BJ (cell line): ENCODE data around the gene PXDN. TPM values are rescaled to one million over a fixed set of nuclear protein-coding genes. Genes with fewer than 3 reads are reported as not detected.

Experiments
- CTCF ChIA-PET: fragments of 350-600 bp; formaldehyde crosslinking; extraction: SDS; loops from one replicate; lab custom pipeline; 2021; ENCODE audit warnings: antibody characterized with exemption, inconsistent platforms; lab: Yijun Ruan, JAX
- POLR2A ChIA-PET: fragments of 300-600 bp; sonication (Branson Sonifier 250); formaldehyde crosslinking; extraction: SDS; loops from one replicate; lab custom pipeline; 2021; ENCODE audit warnings: antibody characterized with exemption; lab: Charles Lee
- DNase-seq: peaks from one replicate; pipeline ENCODE4 v3.0.0-alpha.2; 2011; ENCODE audit warnings: low read depth
- H3K27me3 ChIP-seq: 2 replicates; pipeline ENCODE4 v1.6.0; 2011; ENCODE audit warnings: low read length; ENCODE audit not compliant: control insufficient read depth, insufficient read depth
- H3K36me3 ChIP-seq: 2 replicates; pipeline ENCODE4 v1.5.1; 2011; ENCODE audit warnings: low read length; ENCODE audit not compliant: control insufficient read depth, insufficient read depth
- H3K4me3 ChIP-seq: 2 replicates; pipeline ENCODE4 v1.5.1; 2011; ENCODE audit warnings: low read depth, mild to moderate bottlenecking, control low read depth, low read length
- CTCF ChIP-seq: IDR thresholded peaks from 2 replicates; pipeline ENCODE4 v1.5.1; 2011; ENCODE audit warnings: low read depth, mild to moderate bottlenecking, control low read depth, inconsistent platforms, low read length, moderate library complexity; ENCODE audit not compliant: insufficient read depth
- polyA plus RNA-seq: library from polyadenylated mRNA; depleted of rRNA; stranded (reverse); fragments of >200 nt; gene quantifications from 2 replicates; pipeline ENCODE4 v1.2.3, GENCODE V29; 2011

The PXDN gene
- polyA plus RNA-seq, 1 experiment = 212 TPM

DNA sequence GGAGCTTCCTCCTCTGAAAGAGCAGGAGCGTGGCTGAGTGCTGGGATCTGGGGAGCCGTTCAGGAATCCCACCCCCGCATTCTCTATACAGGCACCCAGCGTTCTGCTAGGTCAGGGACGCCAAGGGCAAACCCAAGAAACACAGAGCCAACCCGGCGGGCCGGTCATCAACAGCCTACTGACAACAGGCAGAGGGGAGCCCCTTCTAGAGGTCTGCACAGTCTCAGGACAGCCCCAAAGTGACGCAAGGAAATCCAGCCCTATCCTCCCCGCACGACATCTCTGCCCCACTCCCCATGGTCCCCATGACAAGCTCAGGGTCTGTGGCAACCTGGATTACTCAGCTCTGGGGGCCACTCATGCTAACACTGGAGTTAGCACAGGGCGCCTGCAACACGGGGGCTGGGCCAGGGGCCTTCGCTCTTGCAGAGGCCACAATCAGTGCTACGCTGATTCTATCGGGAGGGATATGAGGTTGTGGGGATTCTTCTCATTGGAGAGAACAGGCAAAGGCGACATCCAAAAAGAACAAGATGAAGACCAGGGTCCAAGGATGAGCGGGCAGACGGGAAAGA, 81.6 kb downstream of the PXDN start:
- TF ChIP-seq CTCF = no peak
- no peak for DNase-seq
- CTCF ChIA-PET = interaction anchor here (0.6 to 1.6 kb wide), 3 partner anchors 13 to 107 kb away, joined by 3 to 4 read pairs (median 3); no protein-coding TSS in a partner anchor
- no peaks in the 10 kb centered on the region for H3K27me3 ChIP-seq
- POLR2A ChIA-PET = no interaction called here
- peaks cover 51% of the 10 kb centered on the region for H3K36me3 ChIP-seq
- no peak overlapping the region for H3K4me3 ChIP-seq

GRCh38 chr2:1661891-1662605, 82.3 kb downstream of the PXDN start:
- H3K36me3 ChIP-seq = peaks cover 51% of the 10 kb centered on the region
- H3K4me3 ChIP-seq = no peak overlapping the region
- CTCF ChIA-PET = interaction anchor here (0.7 to 1.6 kb wide), 4 partner anchors 13 to 108 kb away, joined by 3 to 4 read pairs (median 4); no protein-coding TSS in a partner anchor
- no peak for DNase-seq
- POLR2A ChIA-PET = no interaction called here
- TF ChIP-seq CTCF = no peak
- no peaks in the 10 kb centered on the region for H3K27me3 ChIP-seq

GRCh38 chr2:1660656-1661640, 83.4 kb downstream of the PXDN start:
- Histone ChIP-seq H3K36me3 (peaks cover 48% of the 10 kb centered on the region), H3K4me3 (no peak overlapping the region), H3K27me3 (no peaks in the 10 kb centered on the region)
- POLR2A ChIA-PET = no interaction called here
- no peak for DNase-seq
- CTCF ChIA-PET = interaction anchor here (1.0 to 1.6 kb wide), 4 partner anchors 14 to 107 kb away, joined by 3 to 4 read pairs (median 4); no protein-coding TSS in a partner anchor
- TF ChIP-seq CTCF = no peak

DNA sequence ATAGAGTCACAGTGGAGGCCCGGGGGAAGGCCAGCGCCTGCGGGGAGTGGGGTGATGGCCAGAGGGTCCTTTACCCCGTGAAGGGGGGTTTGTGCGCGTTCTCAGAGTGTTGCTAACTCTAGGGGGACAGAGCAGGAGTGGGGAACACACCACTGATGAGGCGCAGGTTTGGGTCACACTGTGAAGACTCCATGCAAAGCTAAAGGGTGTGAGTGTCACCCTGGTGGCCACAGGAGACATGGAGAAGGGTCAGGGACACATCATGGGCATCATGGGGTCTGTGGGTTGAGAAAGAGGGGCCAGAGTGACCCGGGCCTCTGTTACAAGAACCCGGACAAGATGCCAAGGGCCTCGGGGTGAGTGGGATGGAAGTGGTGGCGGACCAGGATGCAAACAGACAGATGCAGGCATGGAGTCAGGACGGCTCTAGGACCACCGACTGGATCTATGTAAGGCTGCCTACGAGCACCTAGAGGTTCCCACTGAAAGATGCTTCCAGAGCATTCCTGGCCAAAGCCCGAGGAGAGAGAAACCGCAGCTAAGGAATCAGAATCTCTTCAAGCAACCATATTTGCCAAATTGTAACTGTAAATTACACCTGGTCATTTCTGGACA, 84.3 kb downstream of the PXDN start:
- TF ChIP-seq CTCF = no peak

More for the DNA sequence above, 84.3 kb downstream of the PXDN start:
- POLR2A ChIA-PET = no interaction called here
- Histone ChIP-seq H3K4me3 (no peak overlapping the region), H3K36me3 (peaks cover 45% of the 10 kb centered on the region), H3K27me3 (no peaks in the 10 kb centered on the region)
- no peak for DNase-seq
- CTCF ChIA-PET = interaction anchor here (1.0 kb wide), 1 partner anchor 15 kb away, joined by 3 read pairs; no protein-coding TSS in a partner anchor
